ENCODE measurements around the gene FOCAD. TPM values are rescaled to one million over a fixed set of nuclear protein-coding genes. Genes with fewer than 3 reads are reported as not detected.

The FOCAD gene
- total and polyA plus RNA-seq, 7 donors: 7.4 to 51.5 (median 25.5) TPM

DNA sequence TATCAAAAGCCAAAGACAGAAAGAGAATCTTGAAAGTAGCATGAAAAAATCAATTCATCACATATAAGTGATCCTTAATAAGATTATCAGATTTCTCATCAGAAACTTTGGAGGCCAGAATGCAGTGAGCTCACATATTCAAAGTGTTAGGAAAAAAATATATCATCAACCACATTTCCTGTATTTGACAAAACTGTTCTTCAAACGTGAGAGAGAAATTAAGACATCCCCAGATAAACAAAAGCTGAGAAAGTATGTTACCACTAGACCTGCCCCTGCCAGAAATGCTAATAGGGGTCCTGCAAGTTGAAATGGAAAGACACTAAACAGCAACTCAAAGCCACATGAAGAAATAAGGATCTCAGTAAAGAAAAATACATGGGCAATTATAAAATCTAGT is 317.5 kb downstream of the FOCAD start:
- no peaks in the 10 kb centered on the region for H3K27me3 ChIP-seq
- WGBS, 2 donors: 27 to 49% methylated on average over 1 of the region's 1 CpG

DNA sequence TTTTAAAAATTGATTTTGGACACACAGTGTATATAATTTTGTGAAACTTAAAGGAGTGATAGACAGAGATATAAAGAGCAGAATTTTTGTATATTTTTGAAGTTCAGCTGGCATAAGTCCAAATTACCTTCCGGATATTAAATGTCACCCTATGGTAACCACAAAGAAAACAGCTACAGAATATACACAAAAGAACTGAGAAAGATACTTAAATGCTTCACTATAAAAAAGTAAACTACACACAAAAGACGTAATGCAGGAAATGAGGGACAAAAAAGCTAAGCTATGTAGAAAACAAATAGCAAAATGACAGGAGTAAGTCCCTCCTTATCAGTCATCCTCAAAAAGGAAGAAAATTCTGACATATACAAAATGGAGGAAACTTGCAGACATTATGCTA is 318.0 kb downstream of the FOCAD start:
- WGBS, 2 donors: 68 to 90% methylated on average over 2 of the region's 2 CpGs

More for the DNA sequence above, 317.5 kb downstream of the FOCAD start:
- TF ChIP-seq EP300 (IDR thresholded peaks at IDR 0.05) (no peak), POLR2A (IDR thresholded peaks at IDR 0.05) (no peak), POLR2AphosphoS5 (IDR thresholded peaks at IDR 0.05) (no peak)
- TF ChIP-seq, protein P1, sequence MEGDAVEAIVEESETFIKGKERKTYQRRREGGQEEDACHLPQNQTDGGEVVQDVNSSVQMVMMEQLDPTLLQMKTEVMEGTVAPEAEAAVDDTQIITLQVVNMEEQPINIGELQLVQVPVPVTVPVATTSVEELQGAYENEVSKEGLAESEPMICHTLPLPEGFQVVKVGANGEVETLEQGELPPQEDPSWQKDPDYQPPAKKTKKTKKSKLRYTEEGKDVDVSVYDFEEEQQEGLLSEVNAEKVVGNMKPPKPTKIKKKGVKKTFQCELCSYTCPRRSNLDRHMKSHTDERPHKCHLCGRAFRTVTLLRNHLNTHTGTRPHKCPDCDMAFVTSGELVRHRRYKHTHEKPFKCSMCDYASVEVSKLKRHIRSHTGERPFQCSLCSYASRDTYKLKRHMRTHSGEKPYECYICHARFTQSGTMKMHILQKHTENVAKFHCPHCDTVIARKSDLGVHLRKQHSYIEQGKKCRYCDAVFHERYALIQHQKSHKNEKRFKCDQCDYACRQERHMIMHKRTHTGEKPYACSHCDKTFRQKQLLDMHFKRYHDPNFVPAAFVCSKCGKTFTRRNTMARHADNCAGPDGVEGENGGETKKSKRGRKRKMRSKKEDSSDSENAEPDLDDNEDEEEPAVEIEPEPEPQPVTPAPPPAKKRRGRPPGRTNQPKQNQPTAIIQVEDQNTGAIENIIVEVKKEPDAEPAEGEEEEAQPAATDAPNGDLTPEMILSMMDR (IDR thresholded peaks at IDR 0.05): no peak
- intact Hi-C loops (cut with DNase I): no loop called here
- no peak overlapping the region for H3K27ac ChIP-seq
- peaks cover 0 to 7% (median 2%) of the 10 kb centered on the region in 4 donors for H3K36me3 ChIP-seq
- H3K4me1 ChIP-seq: peaks cover 0 to 24% (median 14%) of the 10 kb centered on the region in 4 donors
- DNase-seq: no peak
- H3K4me3 ChIP-seq: no peak overlapping the region
- H3K9me3 ChIP-seq: no peaks in the 10 kb centered on the region

DNA sequence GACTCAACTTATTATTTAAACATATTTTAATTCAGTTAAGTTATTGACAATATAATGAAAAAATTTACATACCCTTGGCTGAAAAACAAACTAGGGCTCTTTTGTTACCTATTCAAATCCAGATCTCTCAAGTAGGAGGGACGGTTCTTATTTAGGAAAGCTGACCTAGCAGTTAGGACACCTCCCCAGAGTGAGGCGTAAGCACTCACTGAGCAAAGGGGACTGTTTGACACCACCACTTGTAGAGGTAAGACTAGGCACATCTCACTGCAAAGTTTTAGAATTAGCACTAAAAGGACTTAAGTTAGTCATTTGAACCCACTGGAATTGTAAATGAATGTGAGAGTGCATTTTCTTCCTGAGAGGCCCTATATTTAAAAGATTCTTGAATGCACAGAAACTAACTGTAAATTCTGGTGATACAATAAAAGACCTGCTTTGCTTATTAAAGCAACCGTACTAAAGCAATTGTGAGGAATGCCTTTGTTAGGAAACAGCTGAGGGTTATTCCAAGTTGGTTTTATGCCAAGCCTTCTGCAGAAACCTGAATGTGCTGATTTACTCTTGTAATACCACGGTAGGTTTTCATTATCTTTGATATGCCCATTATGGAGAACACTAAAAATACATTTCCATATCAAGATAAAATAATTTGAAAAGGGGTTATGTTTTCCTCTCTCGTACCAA is 331.2 kb downstream of the FOCAD start:
- no peak overlapping the region for H3K4me3 ChIP-seq
- H3K27me3 ChIP-seq: no peaks in the 10 kb centered on the region
- peaks cover 0 to 28% (median 24%) of the 10 kb centered on the region in 4 donors for H3K4me1 ChIP-seq
- peak overlapping the region; percentile 26 to 57 (median 48) for H3K27ac ChIP-seq
- H3K9me3 ChIP-seq: no peaks in the 10 kb centered on the region
- DNase-seq: no peak
- H3K36me3 ChIP-seq: no peaks in the 10 kb centered on the region
- TF ChIP-seq, protein P1 (IDR thresholded peaks at IDR 0.05): no peak
- WGBS, 2 donors: 44 to 74% methylated on average over 5 of the region's 5 CpGs
- intact Hi-C loops (cut with DNase I): no loop called here

More for the DNA sequence above, 318.0 kb downstream of the FOCAD start:
- no peak overlapping the region for H3K4me3 ChIP-seq
- H3K27me3 ChIP-seq: no peaks in the 10 kb centered on the region
- no peak overlapping the region for H3K27ac ChIP-seq
- H3K36me3 ChIP-seq: peaks cover 0 to 12% (median 2%) of the 10 kb centered on the region in 4 donors
- peaks cover 0 to 20% (median 12%) of the 10 kb centered on the region in 4 donors for H3K4me1 ChIP-seq
- intact Hi-C loops (cut with DNase I): no loop called here
- H3K9me3 ChIP-seq: no peaks in the 10 kb centered on the region
- TF ChIP-seq, protein P1 (IDR thresholded peaks at IDR 0.05): no peak
- TF ChIP-seq POLR2AphosphoS5 (IDR thresholded peaks at IDR 0.05): no peak
- TF ChIP-seq POLR2A (IDR thresholded peaks at IDR 0.05): no peak
- TF ChIP-seq EP300 (IDR thresholded peaks at IDR 0.05): no peak
- DNase-seq: no peak

DNA sequence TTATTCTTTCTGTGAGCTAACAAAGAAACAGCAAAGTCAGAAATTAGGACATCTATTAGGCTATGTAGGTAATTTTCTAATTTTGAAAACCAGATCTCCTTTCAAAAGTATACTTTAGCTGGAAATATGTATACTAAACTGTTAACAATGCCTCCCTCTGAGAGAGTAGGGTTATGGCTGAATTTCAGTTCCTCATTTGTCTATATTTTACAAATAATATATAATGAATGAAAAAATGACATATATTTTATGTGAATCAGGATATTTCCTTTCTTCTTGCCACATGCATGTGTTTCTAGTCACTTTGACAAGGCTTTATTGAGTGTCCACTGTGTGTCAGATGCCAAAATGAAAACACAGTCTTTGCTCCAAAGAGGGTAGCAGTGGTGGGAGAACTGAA is 331.9 kb downstream of the FOCAD start:
- Histone ChIP-seq H3K9me3 (no peaks in the 10 kb centered on the region), H3K36me3 (no peaks in the 10 kb centered on the region), H3K27ac (peak overlapping the region; percentile 1 to 48 (median 36)), H3K4me3 (no peak overlapping the region), H3K27me3 (no peaks in the 10 kb centered on the region), H3K4me1 (peaks cover 0 to 28% (median 24%) of the 10 kb centered on the region in 4 donors)
- TF ChIP-seq POLR2A (IDR thresholded peaks at IDR 0.05) (no peak), POLR2AphosphoS5 (IDR thresholded peaks at IDR 0.05) (no peak), EP300 (IDR thresholded peaks at IDR 0.05) (no peak)
- TF ChIP-seq, protein P1 (IDR thresholded peaks at IDR 0.05): no peak
- intact Hi-C loops (cut with DNase I): no loop called here
- no peak for DNase-seq
